AG04450 (cell line): ENCODE measurements around the gene KIF26A. TPM values are rescaled to one million over a fixed set of nuclear protein-coding genes. Genes with fewer than 3 reads are reported as not detected.

Experiments
- CTCF ChIA-PET: fragments of 300-600, 350-600 bp; formaldehyde crosslinking; extraction: SDS; loops from one replicate; lab custom pipeline; 2022; ENCODE audit warnings: antibody characterized with exemption, inconsistent platforms; lab: Charles Lee
- POLR2A ChIA-PET: fragments of 350-600 bp; formaldehyde crosslinking; extraction: SDS; loops from one replicate; lab custom pipeline; 2021; ENCODE audit warnings: antibody characterized with exemption, inconsistent platforms; lab: Yijun Ruan, JAX
- DNase-seq: peaks from one replicate; pipeline ENCODE4 v3.0.0-alpha.2; 2011; ENCODE audit warnings: low read depth, low spot score
- H3K27ac ChIP-seq: one replicate; pipeline ENCODE4 v1.5.1; 2012; ENCODE audit warnings: low read depth, low read length, control low read depth
- H3K27me3 ChIP-seq: one replicate; pipeline ENCODE4 v1.6.0; 2012; ENCODE audit warnings: low read length; ENCODE audit not compliant: control insufficient read depth, insufficient read depth
- H3K4me3 ChIP-seq: 2 replicates; pipeline ENCODE4 v1.5.1; 2011; ENCODE audit warnings: mild to moderate bottlenecking, low read depth, low read length, control low read depth
- H3K9me3 ChIP-seq: 2 replicates; pipeline ENCODE4 v1.5.1; 2012; ENCODE audit warnings: low read length; ENCODE audit not compliant: control insufficient read depth, insufficient read depth
- polyA plus RNA-seq: library from polyadenylated mRNA; depleted of rRNA; stranded (reverse); fragments of >200 nt; gene quantifications from 2 replicates; pipeline ENCODE4 v1.2.3, GENCODE V29; 2011
- TF ChIP-seq, protein P1 (sequence below): IDR thresholded peaks from 2 replicates; pipeline ENCODE4 v1.5.1; 2011; ENCODE audit warnings: low read depth, low read length, control low read depth, inconsistent platforms

Gene KIF26A
- polyA plus RNA-seq, 1 experiment = not detected

DNA sequence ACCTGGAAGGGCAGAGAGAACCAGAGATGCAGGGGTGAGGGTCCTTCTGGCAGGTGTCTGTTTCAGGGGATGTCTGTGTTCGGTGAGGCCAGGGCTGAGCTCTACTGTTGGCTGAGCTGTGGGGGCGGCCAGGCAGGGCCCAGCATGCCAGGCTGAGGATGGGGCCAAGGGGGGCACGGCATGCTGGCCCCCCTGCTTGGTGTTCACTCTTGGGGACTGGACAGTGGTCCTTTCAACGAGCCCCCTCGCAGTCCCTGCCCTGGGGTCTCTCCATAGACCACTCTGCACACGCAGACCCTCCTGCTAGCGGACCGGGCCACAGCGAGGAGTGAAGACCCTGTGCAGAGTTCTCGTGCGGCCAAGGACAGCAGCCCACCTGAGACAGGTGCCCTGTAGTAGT is 56.3 kb downstream of the KIF26A start:
- CTCF ChIA-PET = no interaction called here
- POLR2A ChIA-PET = no interaction called here
- Histone ChIP-seq H3K4me3 (no peak overlapping the region), H3K27me3 (no peaks in the 10 kb centered on the region), H3K9me3 (peaks cover 89% of the 10 kb centered on the region), H3K27ac (no peak overlapping the region)
- TF ChIP-seq, protein P1, sequence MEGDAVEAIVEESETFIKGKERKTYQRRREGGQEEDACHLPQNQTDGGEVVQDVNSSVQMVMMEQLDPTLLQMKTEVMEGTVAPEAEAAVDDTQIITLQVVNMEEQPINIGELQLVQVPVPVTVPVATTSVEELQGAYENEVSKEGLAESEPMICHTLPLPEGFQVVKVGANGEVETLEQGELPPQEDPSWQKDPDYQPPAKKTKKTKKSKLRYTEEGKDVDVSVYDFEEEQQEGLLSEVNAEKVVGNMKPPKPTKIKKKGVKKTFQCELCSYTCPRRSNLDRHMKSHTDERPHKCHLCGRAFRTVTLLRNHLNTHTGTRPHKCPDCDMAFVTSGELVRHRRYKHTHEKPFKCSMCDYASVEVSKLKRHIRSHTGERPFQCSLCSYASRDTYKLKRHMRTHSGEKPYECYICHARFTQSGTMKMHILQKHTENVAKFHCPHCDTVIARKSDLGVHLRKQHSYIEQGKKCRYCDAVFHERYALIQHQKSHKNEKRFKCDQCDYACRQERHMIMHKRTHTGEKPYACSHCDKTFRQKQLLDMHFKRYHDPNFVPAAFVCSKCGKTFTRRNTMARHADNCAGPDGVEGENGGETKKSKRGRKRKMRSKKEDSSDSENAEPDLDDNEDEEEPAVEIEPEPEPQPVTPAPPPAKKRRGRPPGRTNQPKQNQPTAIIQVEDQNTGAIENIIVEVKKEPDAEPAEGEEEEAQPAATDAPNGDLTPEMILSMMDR = no peak
- DNase-seq = no peak

- DNase-seq = no peak
- no peak overlapping the region for H3K27ac ChIP-seq
- TF ChIP-seq, protein P1 = no peak
- peaks cover 86% of the 10 kb centered on the region for H3K9me3 ChIP-seq
- POLR2A ChIA-PET = no interaction called here
- no peak overlapping the region for H3K4me3 ChIP-seq
- CTCF ChIA-PET = no interaction called here
- no peaks in the 10 kb centered on the region for H3K27me3 ChIP-seq
These were observed 57.0 kb downstream of the KIF26A start for GRCh38 chr14:104195361-104195760.

DNA sequence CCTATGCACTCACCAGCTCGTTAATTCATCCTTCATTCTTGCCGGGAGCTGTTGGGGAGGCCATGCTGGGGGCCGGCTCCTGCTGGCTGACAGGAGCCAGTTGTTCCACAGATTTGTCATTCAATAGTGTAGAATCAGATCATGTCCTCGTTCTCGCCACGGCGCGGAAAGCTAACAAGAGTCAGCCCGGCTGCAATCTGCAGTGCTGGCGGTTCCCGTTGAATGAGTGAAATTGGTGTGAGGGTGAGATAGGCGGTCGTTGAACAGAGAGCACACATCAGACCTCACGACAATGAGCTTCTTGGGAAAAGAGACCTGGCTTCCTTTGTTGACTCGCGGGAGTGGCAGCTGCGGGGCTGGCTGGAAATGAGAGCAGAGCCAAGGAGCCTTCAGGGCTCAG is 57.5 kb downstream of the KIF26A start:
- no peak overlapping the region for H3K27ac ChIP-seq
- ChIA-PET POLR2A (no interaction called here), CTCF (no interaction called here)
- TF ChIP-seq, protein P1 = no peak
- DNase-seq = no peak
- no peaks in the 10 kb centered on the region for H3K27me3 ChIP-seq
- H3K9me3 ChIP-seq = peaks cover 86% of the 10 kb centered on the region
- H3K4me3 ChIP-seq = no peak overlapping the region

DNA sequence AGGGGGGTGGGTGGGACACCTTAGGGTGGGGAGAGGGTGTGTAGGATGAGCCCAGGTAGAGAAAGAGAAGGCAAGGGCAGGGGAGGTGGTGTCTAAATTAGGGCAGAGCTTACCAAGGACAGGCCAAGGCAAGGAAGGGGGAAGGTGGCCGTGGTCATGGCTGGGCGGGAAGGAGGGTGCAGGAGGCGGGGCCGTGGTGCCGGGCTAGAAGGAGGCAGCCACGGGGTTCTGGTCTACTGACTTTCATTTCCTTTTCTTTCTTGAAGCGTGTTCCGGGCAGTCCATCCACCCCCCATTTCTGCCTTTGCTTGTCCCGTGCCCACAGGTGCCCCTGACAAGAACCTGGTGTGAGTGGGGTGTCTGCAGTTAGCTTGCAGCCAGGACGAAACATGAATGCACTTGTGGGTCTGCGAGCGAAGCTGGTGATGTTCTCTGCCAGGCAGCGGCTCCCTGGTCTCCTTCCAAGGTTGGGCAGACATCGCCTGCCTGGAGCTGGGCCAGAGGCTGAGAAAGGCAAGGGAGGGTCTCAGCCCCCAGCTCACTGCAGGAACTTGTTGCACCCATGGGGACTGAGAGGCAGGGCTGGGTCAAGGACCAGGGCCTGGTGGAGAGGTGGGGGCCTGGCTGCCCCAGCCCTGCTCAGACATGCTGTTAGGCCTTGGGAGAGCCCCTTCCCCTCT is 58.2 kb downstream of the KIF26A start:
- no peak for DNase-seq
- TF ChIP-seq, protein P1 = no peak
- ChIA-PET CTCF (no interaction called here), POLR2A (no interaction called here)
- Histone ChIP-seq H3K27me3 (no peaks in the 10 kb centered on the region), H3K9me3 (peaks cover 86% of the 10 kb centered on the region), H3K27ac (no peak overlapping the region), H3K4me3 (no peak overlapping the region)

DNA sequence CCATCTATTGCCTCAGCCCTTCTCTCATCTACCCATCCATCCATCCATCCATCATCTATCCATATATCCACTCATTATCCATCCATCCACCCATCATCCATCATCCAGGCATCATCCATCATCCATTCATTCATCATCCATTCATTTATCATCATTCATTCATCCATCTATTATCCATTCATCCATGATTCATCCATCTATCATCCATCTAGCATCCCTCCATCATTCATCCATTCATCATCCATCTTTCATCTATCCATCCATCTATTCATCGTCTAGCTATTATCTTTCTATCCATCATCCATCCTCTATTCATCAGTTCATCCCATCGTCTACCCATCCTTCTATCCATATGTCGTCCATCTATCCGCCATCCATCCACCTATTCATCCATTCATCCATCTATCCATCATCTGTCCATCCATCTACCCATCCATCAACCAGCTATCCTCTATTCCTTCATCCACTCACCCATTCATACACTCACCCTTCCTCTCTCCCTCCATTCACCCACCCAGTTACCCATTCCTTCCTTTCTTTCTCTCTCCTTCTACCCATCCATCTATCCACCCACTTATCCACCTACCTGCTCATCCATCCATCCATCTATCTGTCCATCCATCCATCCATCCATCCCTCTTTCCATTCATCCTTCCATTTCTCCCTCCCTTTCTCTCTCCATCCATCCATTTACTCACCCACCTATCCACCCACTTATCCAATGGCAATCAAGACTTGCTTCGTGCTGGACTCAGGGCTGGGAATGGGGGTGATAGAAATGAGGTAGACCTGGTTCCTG is 59.3 kb downstream of the KIF26A start:
- no peak for DNase-seq
- CTCF ChIA-PET = no interaction called here
- H3K4me3 ChIP-seq = no peak overlapping the region

More for the DNA sequence above, 59.3 kb downstream of the KIF26A start:
- no peak overlapping the region for H3K27ac ChIP-seq
- no peaks in the 10 kb centered on the region for H3K27me3 ChIP-seq
- H3K9me3 ChIP-seq = peaks cover 86% of the 10 kb centered on the region
- TF ChIP-seq, protein P1 = no peak
- POLR2A ChIA-PET = no interaction called here
